Hepatocyte (in vitro differentiated cells): Measurements from ENCODE around the gene FBLN2. TPM values are rescaled to one million over a fixed set of nuclear protein-coding genes. Genes with fewer than 3 reads are reported as not detected.
A peak's percentile ranks its signal among the peaks of the same experiment; 100 is the strongest.
"Not testable (repeated sequence)": the region's sequence is repeated elsewhere in the genome, so short reads cannot be mapped to it uniquely, and the experiment has no call there.

ENCODE experiments used
- DNase-seq: peaks from one replicate; pipeline ENCODE4 v3.0.0-alpha.2; 2016; ENCODE audit warnings: low spot score
- H2AFZ ChIP-seq: fragments of 200-600 bp; sonication (generic); 2 replicates; pipeline ENCODE4 v1.6.0; 2016; ENCODE audit warnings: antibody characterized with exemption, mild to moderate bottlenecking
- H3K27ac ChIP-seq: fragments of 200-600 bp; sonication (generic); 2 replicates; pipeline ENCODE4 v1.5.1; 2016; ENCODE audit warnings: mild to moderate bottlenecking
- H3K27me3 ChIP-seq: fragments of 200-600 bp; sonication (generic); 2 replicates; pipeline ENCODE4 v1.6.1; 2016
- H3K36me3 ChIP-seq: fragments of 200-600 bp; sonication (generic); replicated peaks from 2 replicates; pipeline ENCODE4 v1.5.1; 2016; ENCODE audit warnings: low read depth; ENCODE audit not compliant: insufficient read depth
- H3K4me1 ChIP-seq: fragments of 200-600 bp; sonication (generic); 2 replicates; pipeline ENCODE4 v1.5.1; 2016; ENCODE audit warnings: mild to moderate bottlenecking, moderate library complexity; ENCODE audit not compliant: insufficient read depth
- H3K4me2 ChIP-seq: fragments of 200-600 bp; sonication (generic); 2 replicates; pipeline ENCODE4 v1.6.0; 2016
- H3K4me3 ChIP-seq: fragments of 200-600 bp; sonication (generic); 2 replicates; pipeline ENCODE4 v1.5.1; 2016; ENCODE audit warnings: mild to moderate bottlenecking
- H3K79me2 ChIP-seq: fragments of 200-600 bp; sonication (generic); 2 replicates; pipeline ENCODE4 v1.6.0; 2017; ENCODE audit warnings: mild to moderate bottlenecking
- H3K9me2 ChIP-seq: fragments of 200-600 bp; sonication (generic); replicated peaks from 2 replicates; pipeline ENCODE4 v1.6.0; 2017; ENCODE audit warnings: mild to moderate bottlenecking; ENCODE audit not compliant: insufficient read depth
- H3K9me3 ChIP-seq: fragments of 200-600 bp; sonication (generic); 2 replicates; pipeline ENCODE4 v1.5.1; 2016; ENCODE audit warnings: low read depth, mild to moderate bottlenecking
- H4K20me1 ChIP-seq: fragments of 200-600 bp; sonication (generic); 2 replicates; pipeline ENCODE4 v1.6.0; 2016; ENCODE audit warnings: mild to moderate bottlenecking; ENCODE audit not compliant: insufficient read depth, poor library complexity, severe bottlenecking
- CTCF ChIP-seq: fragments of 200-600 bp; sonication (generic); IDR thresholded peaks from 2 replicates; pipeline ENCODE4 v1.5.1; 2016; ENCODE audit warnings: antibody characterized with exemption, mild to moderate bottlenecking; ENCODE audit not compliant: poor library complexity
- EZH2 ChIP-seq: fragments of 200-600 bp; sonication (generic); IDR thresholded peaks from 2 replicates; pipeline ENCODE4 v1.6.1; 2016; ENCODE audit warnings: antibody characterized with exemption, mild to moderate bottlenecking, borderline replicate concordance
- EZH2phosphoT487 ChIP-seq: fragments of 200-600 bp; sonication (generic); IDR thresholded peaks from one replicate; pipeline ENCODE4 v1.6.1; 2018; ENCODE audit warnings: antibody characterized with exemption, mild to moderate bottlenecking, low read depth, moderate library complexity; ENCODE audit not compliant: unreplicated experiment, severe bottlenecking
- WGBS: methylation state at CpG from one replicate; pipeline ENCODE4 v1.1.6; 2016; ENCODE audit warnings: low lambda C conversion rate; ENCODE audit errors: missing lambda C conversion rate; 5-methylcytosine and 5-hydroxymethylcytosine counted together
- polyA plus RNA-seq: library from polyadenylated mRNA; unstranded; fragments of >200 nt; fragmentation: Nextera tagmentation; extraction: Ambion mirVana; gene quantifications from 2 replicates; pipeline ENCODE4 v1.2.1, GENCODE V29; 2016
- total RNA-seq: library from RNA; depleted of rRNA; stranded (reverse); fragments of >200 nt; gene quantifications from 2 replicates; pipeline ENCODE4 v1.2.3, GENCODE V29; 2014

Gene FBLN2
- 73.8 and 75.8 TPM in 2 replicates for total RNA-seq
- polyA plus RNA-seq = 76.2 and 85.6 TPM in 2 replicates

- Histone ChIP-seq H3K36me3 (no peaks in the 10 kb centered on the region), H3K27ac (no peak within 1 kb of the TSS), H4K20me1 (no peaks in the 10 kb centered on the region), H3K4me2 (peak within 1 kb of the TSS; percentile 89), H3K9me3 (no peaks in the 10 kb centered on the region), H3K27me3 (no peaks in the 10 kb centered on the region), H3K79me2 (no peaks in the 10 kb centered on the region), H2AFZ (peak within 1 kb of the TSS; percentile 52), H3K4me3 (peak within 1 kb of the TSS; percentile 36), H3K9me2 (no peaks in the 10 kb centered on the region), H3K4me1 (peaks cover 14% of the 10 kb centered on the region)
- TF ChIP-seq CTCF (no peak), EZH2phosphoT487 (no peak), EZH2 (peak; percentile 15)
- DNase-seq = peak; percentile 83
- 12% methylated on average over 18 of the region's 107 CpGs for WGBS
Measured at GRCh38 chr3:13548696-13549622, at the start of gene FBLN2. FBLN2 (plus strand) TSS chr3:13549125; CDS start chr3:13570356, 21,231 bp downstream.

DNA sequence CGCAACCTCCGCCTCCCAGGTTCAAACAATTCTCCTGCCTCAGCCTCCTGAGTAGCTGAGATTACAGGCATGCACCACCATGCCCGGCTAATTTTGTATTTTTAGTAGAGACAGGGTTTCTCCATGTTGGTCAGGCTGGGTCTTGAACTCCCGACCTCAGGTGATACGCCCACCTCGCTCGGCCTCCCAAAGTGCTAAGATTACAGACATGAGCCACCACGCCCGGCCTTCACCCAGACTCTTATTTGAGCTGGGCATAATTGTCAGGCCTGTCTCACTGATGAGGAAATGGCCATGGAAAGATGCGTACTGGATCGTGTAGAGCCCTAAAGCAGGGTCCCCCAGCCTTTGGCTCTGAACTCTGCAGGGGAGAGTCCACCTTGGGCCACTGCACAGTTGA is 49.7 kb upstream of the FBLN2 start:
- not testable (repeated sequence) for H3K9me2 ChIP-seq, H3K36me3 ChIP-seq, H3K4me1 ChIP-seq, H3K27ac ChIP-seq, H2AFZ ChIP-seq, H4K20me1 ChIP-seq, H3K4me2 ChIP-seq, H3K27me3 ChIP-seq, H3K79me2 ChIP-seq, H3K9me3 ChIP-seq, DNase-seq, H3K4me3 ChIP-seq
- WGBS = 97% methylated on average over 11 of the region's 11 CpGs

DNA sequence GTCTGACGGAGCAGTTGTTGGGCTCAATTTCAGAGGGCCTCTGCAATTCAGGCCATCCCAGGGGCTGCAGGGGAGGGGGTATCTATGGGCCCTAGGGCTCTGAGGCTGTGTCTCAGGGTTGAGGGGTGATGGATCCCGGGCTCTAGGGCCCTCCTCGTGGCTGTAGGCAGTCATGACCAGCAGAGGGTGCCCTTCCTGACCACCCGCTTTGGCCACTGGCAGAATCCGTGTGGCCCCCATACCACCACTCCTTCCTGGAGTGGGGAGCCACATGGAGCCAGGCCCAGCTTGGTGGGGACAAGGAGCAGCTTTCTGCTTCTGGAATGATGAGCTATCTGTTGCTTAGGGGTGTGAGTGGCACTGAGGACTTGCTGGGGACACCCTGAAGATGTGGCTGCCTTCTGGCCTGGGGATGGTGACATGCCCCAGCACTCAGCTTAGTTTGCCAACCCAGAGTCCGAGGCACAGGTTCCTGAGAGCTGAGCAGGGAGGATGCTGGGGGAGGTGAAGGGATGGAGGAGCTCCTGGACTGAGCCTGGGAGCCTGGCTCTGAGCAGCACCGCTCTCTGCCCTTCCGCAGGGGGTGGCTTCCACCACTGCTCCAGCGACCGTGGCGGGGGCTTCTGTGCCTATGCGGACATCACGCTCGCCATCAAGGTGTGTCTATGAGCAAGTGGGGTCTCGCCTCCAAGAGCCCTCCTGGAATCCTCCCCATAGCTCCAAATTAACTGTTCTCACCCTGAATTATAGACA is 48.6 kb upstream of the FBLN2 start:
- peak; percentile 42 for TF ChIP-seq CTCF
- TF ChIP-seq EZH2 = no peak

GRCh38 chr3:13501056-13501455 is 47.9 kb upstream of the FBLN2 start:
- WGBS = 95% methylated on average over 4 of the region's 4 CpGs

More for the DNA sequence above, 48.6 kb upstream of the FBLN2 start:
- Histone ChIP-seq H3K4me3 (no peak overlapping the region), H2AFZ (no peak overlapping the region), H4K20me1 (no peaks in the 10 kb centered on the region), H3K9me2 (no peaks in the 10 kb centered on the region), H3K27ac (no peak overlapping the region), H3K27me3 (no peaks in the 10 kb centered on the region), H3K36me3 (no peaks in the 10 kb centered on the region), H3K79me2 (no peaks in the 10 kb centered on the region), H3K9me3 (no peaks in the 10 kb centered on the region), H3K4me2 (no peak overlapping the region), H3K4me1 (no peaks in the 10 kb centered on the region)
- no peak for DNase-seq
- 80% methylated on average over 15 of the region's 15 CpGs for WGBS

More at GRCh38 chr3:13501056-13501455, 47.9 kb upstream of the FBLN2 start:
- H3K27me3 ChIP-seq = no peaks in the 10 kb centered on the region
- no peaks in the 10 kb centered on the region for H4K20me1 ChIP-seq
- no peaks in the 10 kb centered on the region for H3K36me3 ChIP-seq
- no peaks in the 10 kb centered on the region for H3K9me3 ChIP-seq
- TF ChIP-seq EZH2phosphoT487 (no peak), CTCF (no peak), EZH2 (no peak)
- no peak overlapping the region for H3K4me3 ChIP-seq
- no peaks in the 10 kb centered on the region for H3K9me2 ChIP-seq
- no peak overlapping the region for H3K4me2 ChIP-seq
- no peak overlapping the region for H3K27ac ChIP-seq
- H3K79me2 ChIP-seq = no peaks in the 10 kb centered on the region
- H2AFZ ChIP-seq = no peak overlapping the region
- no peak for DNase-seq
- H3K4me1 ChIP-seq = no peaks in the 10 kb centered on the region
